Activated T-cell treated with anti-CD3 and anti-CD28 coated beads for 48 hours (primary cell): ENCODE results near the gene RBM47.
"Not testable (repeated sequence)": the region's sequence is repeated elsewhere in the genome, so short reads cannot be mapped to it uniquely, and the experiment has no call there.

Experiments
- DNase-seq: peaks from one replicate; pipeline ENCODE4 v3.0.0-alpha.2; 2020; ENCODE audit warnings: low read depth

RBM47 gene

GRCh38 chr4:40629401-40630334 lies at the start of gene RBM47:
TSS of gene RBM47 (minus strand) at chr4:40629864. CDS start at chr4:40438893, 190,971 bp downstream.
- DNase-seq: peak; percentile 33

- DNase-seq: no peak
Measured at GRCh38 chr4:40678421-40678820, 48.8 kb upstream of the RBM47 start.

- DNase-seq: no peak
Measured at GRCh38 chr4:40675166-40675565, 45.5 kb upstream of the RBM47 start.

GRCh38 chr4:40672528-40673522 lies 43.2 kb upstream of the RBM47 start:
- DNase-seq: peak; percentile 42

GRCh38 chr4:40669504-40669903 lies 39.8 kb upstream of the RBM47 start:
- DNase-seq: peak; percentile 37

GRCh38 chr4:40665842-40666241 lies 36.2 kb upstream of the RBM47 start:
- no peak for DNase-seq

GRCh38 chr4:40662962-40663604 lies 33.4 kb upstream of the RBM47 start:
- DNase-seq: peak; percentile 34

GRCh38 chr4:40661803-40662202 lies 32.1 kb upstream of the RBM47 start:
- no peak for DNase-seq

GRCh38 chr4:40656201-40656863 lies 26.7 kb upstream of the RBM47 start:
- DNase-seq: no peak

- no peak for DNase-seq
Measured at GRCh38 chr4:40651280-40651679, 21.6 kb upstream of the RBM47 start.

GRCh38 chr4:40649321-40649720 lies 19.7 kb upstream of the RBM47 start:
- DNase-seq: no peak

GRCh38 chr4:40648742-40649281 lies 19.1 kb upstream of the RBM47 start:
- DNase-seq: no peak

GRCh38 chr4:40648131-40648530 lies 18.5 kb upstream of the RBM47 start:
- no peak for DNase-seq

GRCh38 chr4:40645586-40645985 lies 15.9 kb upstream of the RBM47 start:
- no peak for DNase-seq

- no peak for DNase-seq
Measured at GRCh38 chr4:40632080-40632479, 2.4 kb upstream of the RBM47 start.

GRCh38 chr4:40630335-40631021 lies 814 bp upstream of the RBM47 start:
- DNase-seq: no peak

GRCh38 chr4:40628888-40629287 lies 776 bp downstream of the RBM47 start:
- DNase-seq: no peak

GRCh38 chr4:40628407-40628806 lies 1.3 kb downstream of the RBM47 start:
- not testable (repeated sequence) for DNase-seq

GRCh38 chr4:40627540-40627939 lies 2.1 kb downstream of the RBM47 start:
- DNase-seq: no peak

GRCh38 chr4:40626183-40626990 lies 3.3 kb downstream of the RBM47 start:
- DNase-seq: no peak
